NCI-H128 (cell line): Measurements from ENCODE around the gene ADGRD1.

ENCODE experiments used
- DNase-seq: peaks from one replicate; lab custom pipeline; 2025; ENCODE audit not compliant: unreplicated experiment; lab: John Stamatoyannopoulos, UW

ADGRD1 gene

GRCh38 chr12:131052063-131052781 is 98.5 kb downstream of the ADGRD1 start:
- no peak for DNase-seq

GRCh38 chr12:131052929-131053328 is 99.2 kb downstream of the ADGRD1 start:
- no peak for DNase-seq

GRCh38 chr12:131053567-131053966 is 99.9 kb downstream of the ADGRD1 start:
- DNase-seq = no peak

GRCh38 chr12:131054345-131055092 is 100.8 kb downstream of the ADGRD1 start:
- no peak for DNase-seq

GRCh38 chr12:131055093-131055465 is 101.4 kb downstream of the ADGRD1 start:
- DNase-seq = no peak

GRCh38 chr12:131055596-131056233 is 102.0 kb downstream of the ADGRD1 start:
- DNase-seq = no peak

GRCh38 chr12:131056626-131057025 is 102.9 kb downstream of the ADGRD1 start:
- DNase-seq = no peak

- DNase-seq = no peak
Measured at GRCh38 chr12:131057211-131057721, 103.6 kb downstream of the ADGRD1 start.

GRCh38 chr12:131057722-131058515 is 104.2 kb downstream of the ADGRD1 start:
- DNase-seq = no peak

- no peak for DNase-seq
Measured at GRCh38 chr12:131058700-131059099, 105.0 kb downstream of the ADGRD1 start.

- no peak for DNase-seq
Measured at GRCh38 chr12:131060011-131060703, 106.5 kb downstream of the ADGRD1 start.

- no peak for DNase-seq
Measured at GRCh38 chr12:131061041-131061806, 107.5 kb downstream of the ADGRD1 start.

GRCh38 chr12:131063413-131063812 is 109.7 kb downstream of the ADGRD1 start:
- no peak for DNase-seq

- DNase-seq = no peak
Measured at GRCh38 chr12:131063960-131064359, 110.3 kb downstream of the ADGRD1 start.

- no peak for DNase-seq
Measured at GRCh38 chr12:131065279-131065678, 111.6 kb downstream of the ADGRD1 start.

GRCh38 chr12:131065801-131066200 is 112.1 kb downstream of the ADGRD1 start:
- no peak for DNase-seq

- DNase-seq = no peak
Measured at GRCh38 chr12:131066207-131066885, 112.6 kb downstream of the ADGRD1 start.

- DNase-seq = no peak
Measured at GRCh38 chr12:131066886-131067490, 113.3 kb downstream of the ADGRD1 start.
